ENCODE measurements around the gene SMAD3.
A peak's percentile ranks its signal among the peaks of the same experiment; 100 is the strongest.

The SMAD3 gene

GRCh38 chr15:67110361-67110781, 45.0 kb downstream of the SMAD3 start:
- 100% methylated on average over 4 of the region's 5 CpGs for WGBS (ENCODE audit: insufficient coverage)
- Histone ChIP-seq H3K36me3 (ENCODE audit: control insufficient read depth in 4 of 4, insufficient read depth in 4 of 4, low read length in 3 of 4) (peaks cover 0 to 3% (median 0%) of the 10 kb centered on the region in 4 experiments), H3K4me1 (ENCODE audit: control extremely low read depth in 1 of 4, control insufficient read depth in 4 of 4, insufficient read depth in 4 of 4, low read length in 3 of 4) (peaks cover 19 to 74% (median 57%) of the 10 kb centered on the region in 4 experiments), H3K27ac (ENCODE audit: insufficient read depth in 1 of 2, low read depth in 1 of 2, low read length in 2 of 2, poor library complexity in 1 of 2, severe bottlenecking in 2 of 2) (no peak overlapping the region), H3K4me3 (ENCODE audit: control insufficient read depth in 1 of 7, extremely low read depth in 1 of 7, insufficient read depth in 4 of 7, low read depth in 2 of 7, low read length in 6 of 7) (no peak overlapping the region), H3K9me3 (ENCODE audit: control extremely low read depth in 1 of 5, control insufficient read depth in 4 of 5, insufficient read depth in 2 of 5, low read depth in 1 of 5, low read length in 4 of 5) (peaks cover 0 to 2% (median 0%) of the 10 kb centered on the region in 5 experiments), H3K27me3 (replicated peaks in 2 of 5; ENCODE audit: control insufficient read depth in 4 of 5, insufficient read depth in 5 of 5, low read length in 4 of 5) (no peaks in the 10 kb centered on the region)
- CTCF ChIA-PET: interaction anchor here (1.2 to 1.6 kb wide), 2 partner anchors 9 to 19 kb away, joined by 3 to 5 read pairs; no protein-coding TSS in a partner anchor
- DNase-seq: peak in 1 of 3 donors; percentile 30
- POLR2A ChIA-PET: interaction anchor here (1.2 to 2.4 kb wide), 3 partner anchors 10 to 14 kb away, joined by 3 to 8 read pairs (median 4); no protein-coding TSS in a partner anchor

GRCh38 chr15:67110958-67111864, 45.8 kb downstream of the SMAD3 start:
- H3K27me3 ChIP-seq (replicated peaks in 2 of 5; ENCODE audit: control insufficient read depth in 4 of 5, insufficient read depth in 5 of 5, low read length in 4 of 5): no peaks in the 10 kb centered on the region
- ChIA-PET CTCF (interaction anchor here (1.2 to 1.6 kb wide), 2 partner anchors 10 to 18 kb away, joined by 3 to 5 read pairs; no protein-coding TSS in a partner anchor), POLR2A (interaction anchor here (1.2 to 1.4 kb wide), 2 partner anchors 10 to 15 kb away, joined by 3 to 4 read pairs; no protein-coding TSS in a partner anchor)
- peaks cover 0 to 2% (median 0%) of the 10 kb centered on the region in 5 experiments for H3K9me3 ChIP-seq (ENCODE audit: control extremely low read depth in 1 of 5, control insufficient read depth in 4 of 5, insufficient read depth in 2 of 5, low read depth in 1 of 5, low read length in 4 of 5)
- no peak overlapping the region for H3K27ac ChIP-seq (ENCODE audit: insufficient read depth in 1 of 2, low read depth in 1 of 2, low read length in 2 of 2, poor library complexity in 1 of 2, severe bottlenecking in 2 of 2)
- 100% methylated on average over 1 of the region's 2 CpGs for WGBS (ENCODE audit: insufficient coverage)
- no peak overlapping the region for H3K4me3 ChIP-seq (ENCODE audit: control insufficient read depth in 1 of 7, extremely low read depth in 1 of 7, insufficient read depth in 4 of 7, low read depth in 2 of 7, low read length in 6 of 7)
- DNase-seq: no peak
- H3K4me1 ChIP-seq (ENCODE audit: control extremely low read depth in 1 of 4, control insufficient read depth in 4 of 4, insufficient read depth in 4 of 4, low read length in 3 of 4): peaks cover 19 to 73% (median 50%) of the 10 kb centered on the region in 4 experiments
- H3K36me3 ChIP-seq (ENCODE audit: control insufficient read depth in 4 of 4, insufficient read depth in 4 of 4, low read length in 3 of 4): peaks cover 0 to 3% (median 0%) of the 10 kb centered on the region in 4 experiments

GRCh38 chr15:67114046-67114445, 48.6 kb downstream of the SMAD3 start:
- H3K36me3 ChIP-seq (ENCODE audit: control insufficient read depth in 4 of 4, insufficient read depth in 4 of 4, low read length in 3 of 4): peaks cover 0 to 3% (median 0%) of the 10 kb centered on the region in 4 experiments
- no peak for DNase-seq
- no peak overlapping the region for H3K4me3 ChIP-seq (ENCODE audit: control insufficient read depth in 1 of 7, extremely low read depth in 1 of 7, insufficient read depth in 4 of 7, low read depth in 2 of 7, low read length in 6 of 7)
- ChIA-PET CTCF (interaction anchor here (0.6 kb wide), 1 partner anchor 30 kb away, joined by 3 read pairs; no protein-coding TSS in a partner anchor), POLR2A (no interaction called here)
- peaks cover 0 to 2% (median 0%) of the 10 kb centered on the region in 5 experiments for H3K9me3 ChIP-seq (ENCODE audit: control extremely low read depth in 1 of 5, control insufficient read depth in 4 of 5, insufficient read depth in 2 of 5, low read depth in 1 of 5, low read length in 4 of 5)
- 100% methylated on average over 7 of the region's 8 CpGs for WGBS (ENCODE audit: insufficient coverage)
- no peaks in the 10 kb centered on the region for H3K27me3 ChIP-seq (replicated peaks in 2 of 5; ENCODE audit: control insufficient read depth in 4 of 5, insufficient read depth in 5 of 5, low read length in 4 of 5)
- peaks cover 14 to 73% (median 41%) of the 10 kb centered on the region in 4 experiments for H3K4me1 ChIP-seq (ENCODE audit: control extremely low read depth in 1 of 4, control insufficient read depth in 4 of 4, insufficient read depth in 4 of 4, low read length in 3 of 4)
- H3K27ac ChIP-seq (ENCODE audit: insufficient read depth in 1 of 2, low read depth in 1 of 2, low read length in 2 of 2, poor library complexity in 1 of 2, severe bottlenecking in 2 of 2): no peak overlapping the region

GRCh38 chr15:67114846-67115585, 49.6 kb downstream of the SMAD3 start:
- ChIA-PET POLR2A (no interaction called here), CTCF (interaction anchor here (1.5 kb wide), 1 partner anchor 32 kb away, joined by 4 read pairs; no protein-coding TSS in a partner anchor)
- no peak overlapping the region for H3K27ac ChIP-seq (ENCODE audit: insufficient read depth in 1 of 2, low read depth in 1 of 2, low read length in 2 of 2, poor library complexity in 1 of 2, severe bottlenecking in 2 of 2)
- H3K9me3 ChIP-seq (ENCODE audit: control extremely low read depth in 1 of 5, control insufficient read depth in 4 of 5, insufficient read depth in 2 of 5, low read depth in 1 of 5, low read length in 4 of 5): peaks cover 0 to 2% (median 0%) of the 10 kb centered on the region in 5 experiments
- H3K36me3 ChIP-seq (ENCODE audit: control insufficient read depth in 4 of 4, insufficient read depth in 4 of 4, low read length in 3 of 4): peaks cover 0 to 3% (median 0%) of the 10 kb centered on the region in 4 experiments
- no peak overlapping the region for H3K4me3 ChIP-seq (ENCODE audit: control insufficient read depth in 1 of 7, extremely low read depth in 1 of 7, insufficient read depth in 4 of 7, low read depth in 2 of 7, low read length in 6 of 7)
- H3K27me3 ChIP-seq (replicated peaks in 2 of 5; ENCODE audit: control insufficient read depth in 4 of 5, insufficient read depth in 5 of 5, low read length in 4 of 5): no peaks in the 10 kb centered on the region
- no peak for DNase-seq
- peaks cover 7 to 73% (median 39%) of the 10 kb centered on the region in 4 experiments for H3K4me1 ChIP-seq (ENCODE audit: control extremely low read depth in 1 of 4, control insufficient read depth in 4 of 4, insufficient read depth in 4 of 4, low read length in 3 of 4)
- 83% methylated on average over 6 of the region's 6 CpGs for whole genome bisulfite sequencing (ENCODE audit: insufficient coverage)

GRCh38 chr15:67115586-67115969, 50.2 kb downstream of the SMAD3 start:
- Histone ChIP-seq H3K9me3 (ENCODE audit: control extremely low read depth in 1 of 5, control insufficient read depth in 4 of 5, insufficient read depth in 2 of 5, low read depth in 1 of 5, low read length in 4 of 5) (peaks cover 0 to 2% (median 0%) of the 10 kb centered on the region in 5 experiments), H3K27ac (ENCODE audit: insufficient read depth in 1 of 2, low read depth in 1 of 2, low read length in 2 of 2, poor library complexity in 1 of 2, severe bottlenecking in 2 of 2) (no peak overlapping the region), H3K36me3 (ENCODE audit: control insufficient read depth in 4 of 4, insufficient read depth in 4 of 4, low read length in 3 of 4) (peaks cover 0 to 3% (median 0%) of the 10 kb centered on the region in 4 experiments), H3K27me3 (replicated peaks in 2 of 5; ENCODE audit: control insufficient read depth in 4 of 5, insufficient read depth in 5 of 5, low read length in 4 of 5) (no peaks in the 10 kb centered on the region), H3K4me1 (ENCODE audit: control extremely low read depth in 1 of 4, control insufficient read depth in 4 of 4, insufficient read depth in 4 of 4, low read length in 3 of 4) (peaks cover 6 to 73% (median 39%) of the 10 kb centered on the region in 4 experiments), H3K4me3 (ENCODE audit: control insufficient read depth in 1 of 7, extremely low read depth in 1 of 7, insufficient read depth in 4 of 7, low read depth in 2 of 7, low read length in 6 of 7) (no peak overlapping the region)
- ChIA-PET POLR2A (no interaction called here), CTCF (interaction anchor here (1.4 to 2.2 kb wide), 3 partner anchors 9 to 31 kb away, joined by 4 to 11 read pairs (median 4); no protein-coding TSS in a partner anchor)
- no CpG with 5 or more reads among the region's 1 CpG for WGBS (ENCODE audit: insufficient coverage)
- DNase-seq: no peak

- ChIA-PET CTCF (interaction anchor here (0.7 to 2.2 kb wide), 10 partner anchors 10 to 187 kb away, joined by 3 to 11 read pairs (median 4); no protein-coding TSS in a partner anchor), POLR2A (interaction anchor here (0.9 to 2.1 kb wide), 2 partner anchors 16 to 18 kb away, joined by 3 to 6 read pairs; no protein-coding TSS in a partner anchor)
- H3K27me3 ChIP-seq (replicated peaks in 2 of 5; ENCODE audit: control insufficient read depth in 4 of 5, insufficient read depth in 5 of 5, low read length in 4 of 5): no peaks in the 10 kb centered on the region
- H3K4me3 ChIP-seq (ENCODE audit: control insufficient read depth in 1 of 7, extremely low read depth in 1 of 7, insufficient read depth in 4 of 7, low read depth in 2 of 7, low read length in 6 of 7): no peak overlapping the region
- peak in 1 of 3 donors; percentile 36 for DNase-seq
- peaks cover 11 to 79% (median 49%) of the 10 kb centered on the region in 4 experiments for H3K4me1 ChIP-seq (ENCODE audit: control extremely low read depth in 1 of 4, control insufficient read depth in 4 of 4, insufficient read depth in 4 of 4, low read length in 3 of 4)
- no peak overlapping the region for H3K27ac ChIP-seq (ENCODE audit: insufficient read depth in 1 of 2, low read depth in 1 of 2, low read length in 2 of 2, poor library complexity in 1 of 2, severe bottlenecking in 2 of 2)
- H3K9me3 ChIP-seq (ENCODE audit: control extremely low read depth in 1 of 5, control insufficient read depth in 4 of 5, insufficient read depth in 2 of 5, low read depth in 1 of 5, low read length in 4 of 5): no peaks in the 10 kb centered on the region
- peaks cover 0 to 3% (median 0%) of the 10 kb centered on the region in 4 experiments for H3K36me3 ChIP-seq (ENCODE audit: control insufficient read depth in 4 of 4, insufficient read depth in 4 of 4, low read length in 3 of 4)
- WGBS (ENCODE audit: insufficient coverage): no CpG with 5 or more reads among the region's 2 CpGs
Observed at GRCh38 chr15:67116742-67117141, 51.3 kb downstream of the SMAD3 start.
